IMR-90 (cell line): ENCODE measurements around the gene PTBP2. TPM values are rescaled to one million over a fixed set of nuclear protein-coding genes. Genes with fewer than 3 reads are reported as not detected.

Experiments used
- ATAC-seq: fragments of 200-7000 bp; cut with Tn5 transposase; 2 replicates; pipeline ENCODE4 v1.9.1; 2020; ENCODE audit warnings: low read depth, mild to moderate bottlenecking, moderate library complexity
- BruUV-seq: library from RNA; stranded (reverse); fragments of 400-500 nt; replicated peaks from 2 replicates; lab custom pipeline; 2021; lab: Mats Ljungman, UMichigan
- CTCF ChIA-PET: fragments of 300-600 bp; formaldehyde crosslinking; extraction: SDS; loops from one replicate; lab custom pipeline; 2021; ENCODE audit warnings: antibody characterized with exemption; lab: Yijun Ruan, JAX
- POLR2A ChIA-PET: fragments of 300-600 bp; sonication (Branson Sonifier 250); formaldehyde crosslinking; loops from one replicate; lab custom pipeline; 2022; ENCODE audit warnings: antibody characterized with exemption; ENCODE audit not compliant: unreplicated experiment; lab: Charles Lee
- DNase-seq: peaks from one replicate; pipeline ENCODE4 v3.0.0; 2013
- H2AFZ ChIP-seq: replicated peaks from 2 replicates; pipeline ENCODE3; 2013; ENCODE audit warnings: low read length, mild to moderate bottlenecking; ENCODE audit not compliant: poor library complexity
- H2AK5ac ChIP-seq: 2 replicates; pipeline ENCODE4 v1.6.1; 2013; ENCODE audit warnings: low read depth, low read length, inconsistent platforms
- H2AK9ac ChIP-seq: replicated peaks from 2 replicates; pipeline ENCODE3; 2013; ENCODE audit warnings: mild to moderate bottlenecking, low read depth, low read length, moderate library complexity; ENCODE audit not compliant: poor library complexity
- H2BK120ac ChIP-seq: 2 replicates; pipeline ENCODE4 v1.6.1; 2013; ENCODE audit warnings: low read depth, low read length, inconsistent platforms
- H2BK15ac ChIP-seq: 3 replicates; pipeline ENCODE4 v1.6.1; 2013; ENCODE audit warnings: low read depth, low read length, inconsistent platforms
- H2BK20ac ChIP-seq: 2 replicates; pipeline ENCODE4 v1.6.1; 2013; ENCODE audit warnings: low read depth, mild to moderate bottlenecking, inconsistent platforms, low read length, moderate library complexity
- H2BK5ac ChIP-seq: 2 replicates; pipeline ENCODE4 v1.6.1; 2013; ENCODE audit warnings: mild to moderate bottlenecking, low read depth, low read length, inconsistent platforms; ENCODE audit not compliant: poor library complexity, severe bottlenecking
- H3K14ac ChIP-seq: replicated peaks from 2 replicates; pipeline ENCODE4 v1.6.1; 2013; ENCODE audit warnings: low read depth, low read length, inconsistent platforms
- H3K18ac ChIP-seq: 2 replicates; pipeline ENCODE4 v1.6.1; 2013; ENCODE audit warnings: low read depth, low read length, control low read depth
- H3K23ac ChIP-seq: 2 replicates; pipeline ENCODE4 v1.6.1; 2013; ENCODE audit warnings: low read depth, low read length, inconsistent platforms
- H3K27ac ChIP-seq: 2 replicates; pipeline ENCODE4 v1.5.1; 2013; ENCODE audit warnings: mild to moderate bottlenecking, control low read depth, low read length; ENCODE audit not compliant: insufficient read depth
- H3K27me3 ChIP-seq: 2 replicates; pipeline ENCODE4 v1.6.1; 2013; ENCODE audit warnings: low read length; ENCODE audit not compliant: control insufficient read depth, insufficient read depth
- H3K36me3 ChIP-seq: 2 replicates; pipeline ENCODE4 v1.6.1; 2013; ENCODE audit warnings: low read length, mixed read lengths; ENCODE audit not compliant: control insufficient read depth, insufficient read depth
- H3K4ac ChIP-seq: 2 replicates; pipeline ENCODE4 v1.6.1; 2013; ENCODE audit warnings: low read depth, low read length, inconsistent platforms
- H3K4me1 ChIP-seq: 2 replicates; pipeline ENCODE4 v1.6.1; 2013; ENCODE audit warnings: low read length, mixed read lengths; ENCODE audit not compliant: control insufficient read depth, insufficient read depth
- H3K4me2 ChIP-seq: 2 replicates; pipeline ENCODE4 v1.6.1; 2013; ENCODE audit warnings: low read depth, mild to moderate bottlenecking, control low read depth, low read length, moderate library complexity
- H3K4me3 ChIP-seq: 2 replicates; pipeline ENCODE4 v1.5.1; 2013; ENCODE audit warnings: low read depth, mild to moderate bottlenecking, control low read depth, low read length, moderate library complexity; ENCODE audit not compliant: insufficient read depth
- H3K56ac ChIP-seq: 2 replicates; pipeline ENCODE4 v1.6.1; 2013; ENCODE audit warnings: low read length, inconsistent platforms; ENCODE audit not compliant: insufficient read depth; ENCODE audit errors: extremely low read depth
- H3K79me1 ChIP-seq, 2 experiments: 2 replicates each; pipeline ENCODE4 v1.6.1; 2013; ENCODE audit warnings: low read length in 2 of 2, inconsistent platforms in 1 of 2, low read depth in 1 of 2
- H3K9ac ChIP-seq: 2 replicates; pipeline ENCODE4 v1.6.1; 2013; ENCODE audit warnings: low read depth, low read length, control low read depth
- H3K9me1 ChIP-seq: 2 replicates; pipeline ENCODE4 v1.6.1; 2013; ENCODE audit warnings: low read length, inconsistent platforms; ENCODE audit not compliant: insufficient read depth
- H3K9me3 ChIP-seq: 2 replicates; pipeline ENCODE4 v1.6.1; 2013; ENCODE audit warnings: low read length; ENCODE audit not compliant: control insufficient read depth, insufficient read depth
- H4K20me1 ChIP-seq: 2 replicates; pipeline ENCODE4 v1.6.1; 2013; ENCODE audit warnings: low read length, inconsistent platforms; ENCODE audit not compliant: insufficient read depth
- H4K5ac ChIP-seq: 2 replicates; pipeline ENCODE4 v1.6.1; 2013; ENCODE audit warnings: mild to moderate bottlenecking, low read depth, low read length, control low read depth
- H4K8ac ChIP-seq, 2 experiments: 2 replicates each; pipeline ENCODE4 v1.6.1; 2013; ENCODE audit warnings: low read depth in 2 of 2, low read length in 2 of 2, control low read depth in 1 of 2, inconsistent platforms in 1 of 2
- H4K91ac ChIP-seq: 2 replicates; pipeline ENCODE4 v1.6.1; 2013; ENCODE audit warnings: low read depth, low read length, inconsistent platforms; ENCODE audit not compliant: insufficient read depth
- CHD1 ChIP-seq: IDR thresholded peaks from 2 replicates; pipeline ENCODE4 v1.6.1; 2012; ENCODE audit warnings: low read depth, low read length, improper control_type of control experiment
- RAD21 ChIP-seq: IDR thresholded peaks from 2 replicates; pipeline ENCODE4 v1.6.1; 2012; ENCODE audit warnings: low read length, improper control_type of control experiment
- WGBS, 2 experiments: methylation state at CpG; one replicate each; pipeline versions ENCODE4 v1.1.5 to v1.1.7; 2013; ENCODE audit warnings: missing lambda C conversion rate in 2 of 2; ENCODE audit not compliant: insufficient read length in 1 of 2; ENCODE audit errors: extremely low coverage in 2 of 2; 5-methylcytosine and 5-hydroxymethylcytosine counted together
- dilution Hi-C: fragments of 300-500 bp; cut with HindIII; formaldehyde crosslinking; loops from one replicate; pipeline ENCODE4 v1.14.3; 2018; ENCODE audit warnings: low sequenced_read_pairs; ENCODE audit not compliant: unreplicated experiment
- in situ Hi-C: fragments of 300-500 bp; cut with MboI; formaldehyde crosslinking; loops from 3 replicates; pipeline ENCODE4 v1.14.3; 2019; ENCODE audit warnings: low sequenced_read_pairs, inconsistent platforms, mixed read lengths
- intact Hi-C: fragments of 100-400 bp; cut with micrococcal nuclease; formaldehyde crosslinking; loops from 2 replicates; pipeline ENCODE4 v1.10.0; 2022
- polyA plus RNA-seq, 3 experiments: library from polyadenylated mRNA; depleted of rRNA; stranded (reverse); fragments of >200 nt; gene quantifications; 2 replicates each; pipeline ENCODE4 v1.2.3, GENCODE V29; 2012; ENCODE audit warnings: low replicate concordance in 1 of 3
- total RNA-seq: library from RNA; depleted of rRNA; stranded (reverse); fragments of >200 nt; gene quantifications from 2 replicates; pipeline ENCODE4 v1.2.3, GENCODE V29; 2012

Gene PTBP2
- total and polyA plus RNA-seq, 2 of the 4 experiments (the other 2 are of a cell fraction) = 9.7 to 37.8 TPM

- DNase-seq (no peak), ATAC-seq (no peak)
- H3K79me1 ChIP-seq = peaks cover 3 to 5% of the 10 kb centered on the region in 2 experiments; a peak in 2 of 4 replicates
- H2AFZ ChIP-seq = no peak overlapping the region
- H3K36me3 ChIP-seq = peaks cover 16% of the 10 kb centered on the region; the same call in 1 of the 2 replicates
- H3K4me1 ChIP-seq = no peaks in the 10 kb centered on the region
- dilution Hi-C loops (no loop called here), in situ Hi-C loops (no loop called here), intact Hi-C loops (no loop called here)
- no peak overlapping the region for H4K5ac ChIP-seq
- no peak overlapping the region for H2BK15ac ChIP-seq
- TF ChIP-seq RAD21 (no peak), CHD1 (no peak)
- no peak overlapping the region for H3K14ac ChIP-seq
- H3K27ac ChIP-seq = no peak overlapping the region
- no peak overlapping the region for H2BK20ac ChIP-seq
- WGBS, 2 experiments = no CpG with 5 or more reads among the region's 1 CpG
- CTCF ChIA-PET = interaction anchor here (0.6 kb wide), 1 partner anchor 1128 kb away, joined by 3 read pairs; no protein-coding TSS in a partner anchor
- H3K9me3 ChIP-seq = no peaks in the 10 kb centered on the region
- no peak overlapping the region for H2BK120ac ChIP-seq
- no peak overlapping the region for H3K18ac ChIP-seq
- POLR2A ChIA-PET = no interaction called here
- no peak overlapping the region for H3K9ac ChIP-seq
- no peak overlapping the region for H2AK9ac ChIP-seq
- H3K4me2 ChIP-seq = no peak overlapping the region
- H4K91ac ChIP-seq = no peak overlapping the region
- H3K9me1 ChIP-seq = no peaks in the 10 kb centered on the region
- no peaks in the 10 kb centered on the region for H4K20me1 ChIP-seq
- H3K56ac ChIP-seq = no peak overlapping the region
- no peaks in the 10 kb centered on the region for H3K27me3 ChIP-seq
- no peak overlapping the region for H2AK5ac ChIP-seq
- no peak overlapping the region for H3K23ac ChIP-seq
- H3K4ac ChIP-seq = no peak overlapping the region
- H2BK5ac ChIP-seq = no peak overlapping the region
- H4K8ac ChIP-seq = no peak overlapping the region
- H3K4me3 ChIP-seq = no peak overlapping the region
- no TSS peak for BruUV-seq
Observed at GRCh38 chr1:96815914-96816313, 94.3 kb downstream of the PTBP2 start.
